ENCODE data around the gene ZNF853.

Gene ZNF853

GRCh38 chr7:6616854-6617643, 1.6 kb downstream of the ZNF853 start:
- ATAC-seq (ENCODE audit: insufficient read depth, low read depth) (no peak), DNase-seq (no peak)
- Histone ChIP-seq H3K4me1 (ENCODE audit: insufficient read depth, low read length) (peaks cover 16% of the 10 kb centered on the region), H3K36me3 (ENCODE audit: insufficient read depth, low read length) (no peaks in the 10 kb centered on the region), H3K9ac (ENCODE audit: low read depth, low read length) (no peak overlapping the region), H3K27ac (ENCODE audit: low read length) (no peak overlapping the region), H3K4me2 (ENCODE audit: insufficient read depth, low read length) (no peak overlapping the region), H3K79me2 (ENCODE audit: insufficient read depth, low read length) (no peaks in the 10 kb centered on the region), H4K20me1 (ENCODE audit: insufficient read depth, low read length) (peaks cover 4% of the 10 kb centered on the region; the same call in 1 of the 2 replicates), H3K27me3 (ENCODE audit: insufficient read depth, low read length, poor library complexity) (peaks cover 21% of the 10 kb centered on the region), H3K9me3 (ENCODE audit: insufficient read depth, low read length, severe bottlenecking) (no peaks in the 10 kb centered on the region), H2AFZ (ENCODE audit: low read depth, low read length) (no peak overlapping the region), H3K4me3 (ENCODE audit: low read depth in 1 of 2, low read length in 2 of 2) (no peak overlapping the region)
- TF ChIP-seq EZH2 (IDR thresholded peaks at IDR 0.05; ENCODE audit: borderline replicate concordance, low read depth, low read length, severe bottlenecking), result no peak
- TF ChIP-seq CTCF (IDR thresholded peaks at IDR 0.05; ENCODE audit: borderline replicate concordance, extremely low read depth, low read length, poor library complexity, severe bottlenecking), result no peak

- DNase-seq (no peak), ATAC-seq (ENCODE audit: insufficient read depth, low read depth) (no peak)
- Histone ChIP-seq H3K4me1 (ENCODE audit: insufficient read depth, low read length) (peaks cover 23% of the 10 kb centered on the region), H2AFZ (ENCODE audit: low read depth, low read length) (no peak overlapping the region), H3K27ac (ENCODE audit: low read length) (no peak overlapping the region), H3K27me3 (ENCODE audit: insufficient read depth, low read length, poor library complexity) (peaks cover 21% of the 10 kb centered on the region), H4K20me1 (ENCODE audit: insufficient read depth, low read length) (no peaks in the 10 kb centered on the region), H3K9ac (ENCODE audit: low read depth, low read length) (no peak overlapping the region), H3K36me3 (ENCODE audit: insufficient read depth, low read length) (no peaks in the 10 kb centered on the region), H3K9me3 (ENCODE audit: insufficient read depth, low read length, severe bottlenecking) (no peaks in the 10 kb centered on the region), H3K4me3 (ENCODE audit: low read depth in 1 of 2, low read length in 2 of 2) (no peak overlapping the region), H3K79me2 (ENCODE audit: insufficient read depth, low read length) (no peaks in the 10 kb centered on the region), H3K4me2 (ENCODE audit: insufficient read depth, low read length) (no peak overlapping the region)
- no peak for TF ChIP-seq EZH2 (IDR thresholded peaks at IDR 0.05; ENCODE audit: borderline replicate concordance, low read depth, low read length, severe bottlenecking)
These were observed 3.2 kb downstream of the ZNF853 start for GRCh38 chr7:6618621-6619020.

DNA sequence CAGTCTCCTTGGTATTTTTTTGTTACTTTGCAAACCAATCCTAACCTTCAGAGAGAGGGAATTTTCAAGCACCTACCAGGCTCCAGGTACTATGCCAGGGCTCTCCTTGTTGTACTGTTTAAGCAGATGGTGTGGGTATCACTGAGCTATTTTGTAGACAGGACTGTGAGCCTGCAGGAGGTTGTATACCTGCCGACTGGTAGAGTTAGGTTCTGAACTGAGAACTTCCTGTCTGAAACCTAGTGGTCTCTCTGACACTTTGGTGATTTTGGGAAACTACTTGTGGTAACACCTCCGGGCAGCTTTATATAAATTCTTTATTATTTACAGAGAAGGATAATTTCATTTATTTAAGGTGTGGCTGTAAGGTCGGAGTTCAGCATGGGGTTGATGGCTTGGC, 4.6 kb downstream of the ZNF853 start:
- no peak for DNase-seq
- no peak overlapping the region for H3K4me2 ChIP-seq (ENCODE audit: insufficient read depth, low read length)
- H3K4me3 ChIP-seq (ENCODE audit: low read depth in 1 of 2, low read length in 2 of 2), result no peak overlapping the region
- H2AFZ ChIP-seq (ENCODE audit: low read depth, low read length), result no peak overlapping the region
- TF ChIP-seq EZH2 (IDR thresholded peaks at IDR 0.05; ENCODE audit: borderline replicate concordance, low read depth, low read length, severe bottlenecking) (no peak), CTCF (IDR thresholded peaks at IDR 0.05; ENCODE audit: borderline replicate concordance, extremely low read depth, low read length, poor library complexity, severe bottlenecking) (no peak)
- no peak overlapping the region for H3K9ac ChIP-seq (ENCODE audit: low read depth, low read length)
- ATAC-seq (ENCODE audit: insufficient read depth, low read depth), result no peak
- H4K20me1 ChIP-seq (ENCODE audit: insufficient read depth, low read length), result no peaks in the 10 kb centered on the region
- H3K27me3 ChIP-seq (ENCODE audit: insufficient read depth, low read length, poor library complexity), result peaks cover 10% of the 10 kb centered on the region
- H3K27ac ChIP-seq (ENCODE audit: low read length), result no peak overlapping the region
- H3K9me3 ChIP-seq (ENCODE audit: insufficient read depth, low read length, severe bottlenecking), result no peaks in the 10 kb centered on the region
- no peaks in the 10 kb centered on the region for H3K36me3 ChIP-seq (ENCODE audit: insufficient read depth, low read length)
- H3K4me1 ChIP-seq (ENCODE audit: insufficient read depth, low read length), result peaks cover 32% of the 10 kb centered on the region
- no peaks in the 10 kb centered on the region for H3K79me2 ChIP-seq (ENCODE audit: insufficient read depth, low read length)

Data from DND-41 (cell line).